HFF-Myc (cell line): Measurements from ENCODE around the gene MRRF.

Experiments
- DNase-seq: peaks from one replicate; pipeline ENCODE4 v3.0.0-alpha.2; 2011; ENCODE audit warnings: low read depth; ENCODE audit errors: extremely low read depth
- H3K4me3 ChIP-seq: replicated peaks from 2 replicates; pipeline ENCODE4 v1.5.1; 2011; ENCODE audit warnings: low read depth, mild to moderate bottlenecking, control low read depth, low read length
- TF ChIP-seq, protein P1 (sequence below): IDR thresholded peaks from 2 replicates; pipeline ENCODE4 v1.5.1; 2012; ENCODE audit warnings: mild to moderate bottlenecking, low read depth, low read length, control low read depth; ENCODE audit errors: missing control alignments

MRRF gene

DNA sequence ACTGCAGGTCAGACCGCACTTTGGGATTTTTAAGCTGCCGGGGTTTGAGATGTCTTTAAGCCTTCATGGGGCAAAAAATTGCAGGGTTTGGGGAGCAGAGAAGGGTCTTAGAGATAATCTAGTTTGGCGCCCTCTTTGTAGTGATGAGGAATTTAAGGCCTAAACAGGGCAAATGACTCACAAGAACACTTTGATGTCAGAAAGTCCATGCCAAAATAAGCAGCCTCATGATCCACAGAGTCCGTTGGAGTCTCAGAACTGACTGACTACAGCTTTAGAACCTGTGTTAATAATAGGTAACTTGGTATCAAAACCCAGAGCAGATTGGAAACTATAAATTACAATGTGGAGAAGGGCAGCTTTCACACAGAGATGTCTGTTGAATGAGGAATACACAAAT lies 70.2 kb downstream of the MRRF start:
- no peak for DNase-seq
- TF ChIP-seq, protein P1, sequence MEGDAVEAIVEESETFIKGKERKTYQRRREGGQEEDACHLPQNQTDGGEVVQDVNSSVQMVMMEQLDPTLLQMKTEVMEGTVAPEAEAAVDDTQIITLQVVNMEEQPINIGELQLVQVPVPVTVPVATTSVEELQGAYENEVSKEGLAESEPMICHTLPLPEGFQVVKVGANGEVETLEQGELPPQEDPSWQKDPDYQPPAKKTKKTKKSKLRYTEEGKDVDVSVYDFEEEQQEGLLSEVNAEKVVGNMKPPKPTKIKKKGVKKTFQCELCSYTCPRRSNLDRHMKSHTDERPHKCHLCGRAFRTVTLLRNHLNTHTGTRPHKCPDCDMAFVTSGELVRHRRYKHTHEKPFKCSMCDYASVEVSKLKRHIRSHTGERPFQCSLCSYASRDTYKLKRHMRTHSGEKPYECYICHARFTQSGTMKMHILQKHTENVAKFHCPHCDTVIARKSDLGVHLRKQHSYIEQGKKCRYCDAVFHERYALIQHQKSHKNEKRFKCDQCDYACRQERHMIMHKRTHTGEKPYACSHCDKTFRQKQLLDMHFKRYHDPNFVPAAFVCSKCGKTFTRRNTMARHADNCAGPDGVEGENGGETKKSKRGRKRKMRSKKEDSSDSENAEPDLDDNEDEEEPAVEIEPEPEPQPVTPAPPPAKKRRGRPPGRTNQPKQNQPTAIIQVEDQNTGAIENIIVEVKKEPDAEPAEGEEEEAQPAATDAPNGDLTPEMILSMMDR, result no peak

DNA sequence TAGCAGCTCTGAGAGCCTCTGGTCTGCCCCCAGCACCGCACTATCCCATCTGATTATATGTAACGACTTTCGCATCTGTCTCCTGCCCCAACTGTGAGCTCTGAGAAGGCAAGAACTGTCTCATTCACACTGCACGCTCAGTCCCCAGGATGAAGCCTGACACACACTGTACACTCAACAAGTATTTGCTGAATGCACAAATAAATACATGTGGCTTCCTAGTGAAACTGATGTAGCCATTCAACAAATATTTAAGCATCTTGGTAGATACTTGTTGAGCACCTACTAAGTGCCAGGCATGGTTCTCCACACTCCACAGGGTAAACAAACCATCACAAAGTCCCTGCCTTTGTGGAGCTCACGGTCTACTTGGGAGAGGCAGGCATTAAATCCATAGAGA lies 71.5 kb downstream of the MRRF start:
- TF ChIP-seq, protein P1, result no peak
- no peak overlapping the region for H3K4me3 ChIP-seq
- DNase-seq, result no peak

More for the DNA sequence above, 70.2 kb downstream of the MRRF start:
- no peak overlapping the region for H3K4me3 ChIP-seq

GRCh38 chr9:122336866-122337555 lies 72.3 kb downstream of the MRRF start:
- TF ChIP-seq, protein P1, result no peak
- no peak overlapping the region for H3K4me3 ChIP-seq

DNA sequence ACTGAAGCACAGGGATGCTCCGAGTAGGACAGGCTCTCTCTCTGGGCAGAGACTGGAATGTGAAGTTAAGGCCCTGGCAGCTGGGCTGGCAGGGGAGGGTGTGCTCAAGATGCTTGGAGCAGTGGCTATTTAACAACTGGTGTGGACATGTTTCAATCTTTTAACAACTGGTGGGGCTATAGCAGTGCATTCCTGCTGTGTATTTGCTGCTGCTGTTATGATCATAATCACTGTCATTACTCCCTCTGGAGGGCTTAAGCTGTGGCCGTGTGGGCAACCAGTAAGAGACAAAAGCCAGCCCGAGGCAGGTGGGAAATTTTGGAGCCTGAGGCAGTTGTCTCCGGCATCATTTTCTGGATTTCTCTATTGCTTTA lies 72.9 kb downstream of the MRRF start:
- TF ChIP-seq, protein P1, result no peak
- no peak overlapping the region for H3K4me3 ChIP-seq
- no peak for DNase-seq

More at GRCh38 chr9:122336866-122337555, 72.3 kb downstream of the MRRF start:
- no peak for DNase-seq

- no peak overlapping the region for H3K4me3 ChIP-seq
- TF ChIP-seq, protein P1, result no peak
- DNase-seq, result no peak
Observed at GRCh38 chr9:122338536-122338935, 73.9 kb downstream of the MRRF start.

DNA sequence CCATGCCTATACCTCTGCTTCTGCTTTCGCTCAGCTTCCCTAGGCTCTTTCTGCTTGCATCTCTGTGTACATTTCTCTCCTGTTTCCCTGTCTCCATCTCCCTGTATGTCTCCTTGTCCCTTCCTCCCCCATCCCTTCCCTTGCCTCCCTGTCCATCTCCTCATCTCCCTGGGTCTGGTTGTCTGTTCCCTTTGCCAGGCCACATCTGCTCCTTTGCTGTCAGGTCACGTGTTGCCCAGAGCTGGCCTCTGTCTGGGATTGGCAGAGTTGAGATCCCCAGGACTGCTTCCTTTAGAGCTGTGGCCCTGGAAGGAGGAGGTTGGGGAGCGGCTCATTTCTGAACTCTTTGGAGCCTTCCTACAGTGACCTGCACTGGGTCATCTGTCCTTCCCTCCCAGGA lies 74.3 kb downstream of the MRRF start:
- no peak for DNase-seq
- TF ChIP-seq, protein P1, result no peak
- H3K4me3 ChIP-seq, result no peak overlapping the region

DNA sequence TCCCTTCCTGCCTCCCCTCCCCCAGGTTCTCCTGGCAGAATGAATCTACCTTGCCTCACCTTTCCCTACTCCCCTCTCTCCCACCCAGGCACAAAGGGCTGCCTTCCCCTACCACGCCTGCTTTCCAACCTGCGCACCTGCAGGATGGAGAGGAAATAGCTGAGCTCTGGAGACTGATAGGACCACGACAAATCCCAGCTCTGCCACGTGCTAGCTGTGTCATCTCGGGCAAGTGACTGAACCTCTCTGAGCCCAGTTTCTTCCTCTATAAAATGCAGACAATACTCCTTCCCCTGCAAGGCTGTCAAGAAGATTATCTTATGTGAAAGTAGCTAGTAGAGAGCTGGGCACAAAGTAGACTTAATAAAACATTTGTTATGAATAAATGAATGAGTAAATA lies 74.9 kb downstream of the MRRF start:
- TF ChIP-seq, protein P1, result no peak
- H3K4me3 ChIP-seq, result no peak overlapping the region
- no peak for DNase-seq
